Keratinocyte (primary cell): Measurements from ENCODE around the gene SLC7A7.

ENCODE experiments used
- EZH2 ChIP-seq: IDR thresholded peaks from one replicate; pipeline ENCODE4 v1.6.1; 2012; ENCODE audit warnings: inconsistent platforms, mild to moderate bottlenecking, low read length, moderate library complexity
- TF ChIP-seq, protein P1 (sequence below), 3 experiments: IDR thresholded peaks in 1 of 3; conservative IDR thresholded peaks in 1 of 3; optimal IDR thresholded peaks in 1 of 3; 2 replicates in 2 of 3; 3 replicates in 1 of 3; pipeline versions ENCODE3 to v1.5.1; 2011; ENCODE audit warnings: low read length in 3 of 3, mild to moderate bottlenecking in 3 of 3, moderate library complexity in 2 of 3, control low read depth in 1 of 3, inconsistent platforms in 1 of 3; ENCODE audit not compliant: insufficient read depth in 2 of 3; ENCODE audit errors: extremely low read depth in 1 of 3

GRCh38 chr14:22824711-22825359 is 9.6 kb upstream of the SLC7A7 start:
- TF ChIP-seq, protein P1, sequence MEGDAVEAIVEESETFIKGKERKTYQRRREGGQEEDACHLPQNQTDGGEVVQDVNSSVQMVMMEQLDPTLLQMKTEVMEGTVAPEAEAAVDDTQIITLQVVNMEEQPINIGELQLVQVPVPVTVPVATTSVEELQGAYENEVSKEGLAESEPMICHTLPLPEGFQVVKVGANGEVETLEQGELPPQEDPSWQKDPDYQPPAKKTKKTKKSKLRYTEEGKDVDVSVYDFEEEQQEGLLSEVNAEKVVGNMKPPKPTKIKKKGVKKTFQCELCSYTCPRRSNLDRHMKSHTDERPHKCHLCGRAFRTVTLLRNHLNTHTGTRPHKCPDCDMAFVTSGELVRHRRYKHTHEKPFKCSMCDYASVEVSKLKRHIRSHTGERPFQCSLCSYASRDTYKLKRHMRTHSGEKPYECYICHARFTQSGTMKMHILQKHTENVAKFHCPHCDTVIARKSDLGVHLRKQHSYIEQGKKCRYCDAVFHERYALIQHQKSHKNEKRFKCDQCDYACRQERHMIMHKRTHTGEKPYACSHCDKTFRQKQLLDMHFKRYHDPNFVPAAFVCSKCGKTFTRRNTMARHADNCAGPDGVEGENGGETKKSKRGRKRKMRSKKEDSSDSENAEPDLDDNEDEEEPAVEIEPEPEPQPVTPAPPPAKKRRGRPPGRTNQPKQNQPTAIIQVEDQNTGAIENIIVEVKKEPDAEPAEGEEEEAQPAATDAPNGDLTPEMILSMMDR (optimal IDR thresholded peaks at IDR 0.05 in 1 of 3, IDR thresholded peaks at IDR 0.05 in 1 of 3, conservative IDR thresholded peaks at IDR 0.05 in 1 of 3; ENCODE audit: extremely low read depth in 1 of 3, insufficient read depth in 2 of 3, low read length in 3 of 3) = no peak
- TF ChIP-seq EZH2 = no peak
